CD4-positive, CD25-positive, alpha-beta regulatory T cell (primary cell): ENCODE results near the gene ATIC. TPM values are rescaled to one million over a fixed set of nuclear protein-coding genes. Genes with fewer than 3 reads are reported as not detected.
A peak's percentile ranks its signal among the peaks of the same experiment; 100 is the strongest.

Experiments
- ATAC-seq, 2 donors: fragments of 150-1000 bp; cut with Tn5 transposase; one replicate each; pipeline ENCODE4 v1.10.0; 2021; ENCODE audit warnings: low read depth in 2 of 2, moderate number of reproducible peaks in 2 of 2, moderate library complexity in 1 of 2
- DNase-seq, 3 donors: peaks; one replicate each; pipeline versions ENCODE4 v3.0.0 to v3.0.0-alpha.2; 2012 to 2022; ENCODE audit warnings: mixed read lengths in 1 of 3
- H3K27ac ChIP-seq: one replicate; pipeline ENCODE4 v1.7.0; 2013; ENCODE audit warnings: mild to moderate bottlenecking, low read length; ENCODE audit not compliant: insufficient read depth, poor library complexity, severe bottlenecking
- H3K27me3 ChIP-seq: one replicate; pipeline ENCODE4 v1.7.0; 2013; ENCODE audit warnings: low read length; ENCODE audit not compliant: control insufficient read depth, insufficient read depth
- H3K36me3 ChIP-seq: one replicate; pipeline ENCODE4 v1.7.0; 2013; ENCODE audit warnings: mild to moderate bottlenecking, low read length, moderate library complexity; ENCODE audit not compliant: control insufficient read depth, insufficient read depth
- H3K4me1 ChIP-seq: 2 replicates; pipeline ENCODE4 v1.7.0; 2013; ENCODE audit warnings: mild to moderate bottlenecking, low read length; ENCODE audit not compliant: insufficient read depth, control insufficient read depth, poor library complexity, severe bottlenecking
- H3K4me3 ChIP-seq: one replicate; pipeline ENCODE4 v1.7.0; 2013; ENCODE audit warnings: low read depth, mild to moderate bottlenecking, low read length, moderate library complexity
- H3K9me3 ChIP-seq, 2 experiments: 1 replicate in 1 of 2; 2 replicates in 1 of 2; pipeline ENCODE4 v1.7.0; 2013; ENCODE audit warnings: low read length in 2 of 2, mild to moderate bottlenecking in 1 of 2, moderate library complexity in 1 of 2; ENCODE audit not compliant: control insufficient read depth in 2 of 2
- H3K27ac Mint-ChIP-seq, 3 donors: one replicate each; pipeline ENCODE4 v1.8.0; 2020 to 2022; ENCODE audit warnings: mild to moderate bottlenecking in 3 of 3, mixed read lengths in 3 of 3, moderate library complexity in 2 of 3
- H3K27me3 Mint-ChIP-seq: one replicate; pipeline ENCODE4 v1.8.0; 2022; ENCODE audit warnings: mild to moderate bottlenecking, mixed read lengths
- H3K36me3 Mint-ChIP-seq: one replicate; pipeline ENCODE4 v1.8.0; 2020; ENCODE audit warnings: mixed read lengths
- H3K4me1 Mint-ChIP-seq, 4 donors: one replicate each; pipeline ENCODE4 v1.8.0; 2020 to 2022; ENCODE audit warnings: mixed read lengths in 4 of 4, mild to moderate bottlenecking in 1 of 4
- H3K4me3 Mint-ChIP-seq, 4 donors: one replicate each; pipeline ENCODE4 v1.8.0; 2020 to 2022; ENCODE audit warnings: mild to moderate bottlenecking in 4 of 4, mixed read lengths in 4 of 4, moderate library complexity in 3 of 4
- H3K9me3 Mint-ChIP-seq, 7 donors: one replicate each; pipeline ENCODE4 v1.8.0; 2020 to 2022; ENCODE audit warnings: mixed read lengths in 7 of 7, mild to moderate bottlenecking in 3 of 7, moderate library complexity in 2 of 7
- polyA plus RNA-seq, 4 donors: library from polyadenylated mRNA; unstranded; fragments of 300-500 nt; fragmentation: Illumina TruSeq; gene quantifications; one replicate each; pipeline ENCODE4 v1.2.3, GENCODE V29; 2021
- total RNA-seq: library from RNA; stranded (reverse); gene quantifications from one replicate; pipeline ENCODE4 v1.2.3, GENCODE V29; 2022

The ATIC gene
- total and polyA plus RNA-seq, 5 donors from 2014 or later: 48.8 to 165 (median 142) TPM

GRCh38 chr2:215338883-215339679 lies 27.2 kb downstream of the ATIC start:
- H3K4me3 Mint-ChIP-seq: no peak overlapping the region

GRCh38 chr2:215347878-215348277 lies 36.0 kb downstream of the ATIC start:
- H3K27ac ChIP-seq: no peak overlapping the region
- no peak overlapping the region for H3K4me3 Mint-ChIP-seq
- H3K36me3 ChIP-seq: peaks cover 62% of the 10 kb centered on the region
- H3K9me3 ChIP-seq: no peaks in the 10 kb centered on the region
- H3K36me3 Mint-ChIP-seq: peaks cover 69% of the 10 kb centered on the region
- H3K27me3 ChIP-seq: no peaks in the 10 kb centered on the region
- no peak for DNase-seq
- H3K27ac Mint-ChIP-seq: no peak overlapping the region
- no peak overlapping the region for H3K4me3 ChIP-seq
- ATAC-seq: no peak
- H3K27me3 Mint-ChIP-seq: no peaks in the 10 kb centered on the region
- no peaks in the 10 kb centered on the region for H3K4me1 ChIP-seq
- peaks cover 0 to 4% (median under 1%) of the 10 kb centered on the region in 4 donors for H3K4me1 Mint-ChIP-seq
- no peaks in the 10 kb centered on the region for H3K9me3 Mint-ChIP-seq

More at GRCh38 chr2:215338883-215339679, 27.2 kb downstream of the ATIC start:
- no peak for ATAC-seq
- H3K27ac Mint-ChIP-seq: no peak overlapping the region
- H3K27me3 ChIP-seq: no peaks in the 10 kb centered on the region
- H3K9me3 Mint-ChIP-seq: no peaks in the 10 kb centered on the region
- no peaks in the 10 kb centered on the region for H3K9me3 ChIP-seq
- peaks cover 0 to 9% (median 3%) of the 10 kb centered on the region in 4 donors for H3K4me1 Mint-ChIP-seq
- H3K36me3 Mint-ChIP-seq: peaks cover 62% of the 10 kb centered on the region
- peaks cover 86% of the 10 kb centered on the region for H3K36me3 ChIP-seq
- H3K27me3 Mint-ChIP-seq: no peaks in the 10 kb centered on the region
- DNase-seq: no peak
- no peaks in the 10 kb centered on the region for H3K4me1 ChIP-seq
- no peak overlapping the region for H3K4me3 ChIP-seq
- H3K27ac ChIP-seq: no peak overlapping the region

- Mint-ChIP-seq H3K4me1 (peaks cover 0 to 4% (median 1%) of the 10 kb centered on the region in 4 donors), H3K27me3 (no peaks in the 10 kb centered on the region), H3K36me3 (peaks cover 46% of the 10 kb centered on the region), H3K27ac (peak overlapping the region in 1 of 3 donors; percentile 26), H3K4me3 (no peak overlapping the region), H3K9me3 (no peaks in the 10 kb centered on the region)
- DNase-seq: no peak
- H3K4me3 ChIP-seq: no peak overlapping the region
- peaks cover 21% of the 10 kb centered on the region for H3K36me3 ChIP-seq
- no peaks in the 10 kb centered on the region for H3K9me3 ChIP-seq
- ATAC-seq: no peak
- no peaks in the 10 kb centered on the region for H3K4me1 ChIP-seq
- H3K27me3 ChIP-seq: no peaks in the 10 kb centered on the region
- H3K27ac ChIP-seq: no peak overlapping the region
Measured at GRCh38 chr2:215352602-215353001, 40.7 kb downstream of the ATIC start.

GRCh38 chr2:215354771-215355695 lies 43.2 kb downstream of the ATIC start:
- Mint-ChIP-seq H3K27me3 (no peaks in the 10 kb centered on the region), H3K9me3 (no peaks in the 10 kb centered on the region), H3K4me1 (peaks cover 0 to 4% (median 1%) of the 10 kb centered on the region in 4 donors), H3K36me3 (peaks cover 31% of the 10 kb centered on the region), H3K4me3 (no peak overlapping the region), H3K27ac (no peak overlapping the region)
- H3K36me3 ChIP-seq: peaks cover 2% of the 10 kb centered on the region
- no peak overlapping the region for H3K27ac ChIP-seq
- no peak overlapping the region for H3K4me3 ChIP-seq
- H3K27me3 ChIP-seq: no peaks in the 10 kb centered on the region
- H3K9me3 ChIP-seq: no peaks in the 10 kb centered on the region
- DNase-seq: no peak
- ATAC-seq: no peak
- H3K4me1 ChIP-seq: no peaks in the 10 kb centered on the region

- Mint-ChIP-seq H3K4me3 (no peak overlapping the region), H3K9me3 (no peaks in the 10 kb centered on the region), H3K4me1 (peaks cover 0 to 4% (median 1%) of the 10 kb centered on the region in 4 donors), H3K27me3 (no peaks in the 10 kb centered on the region), H3K36me3 (peaks cover 26% of the 10 kb centered on the region), H3K27ac (no peak overlapping the region)
- Histone ChIP-seq H3K4me3 (no peak overlapping the region), H3K27me3 (no peaks in the 10 kb centered on the region), H3K36me3 (no peaks in the 10 kb centered on the region), H3K4me1 (no peaks in the 10 kb centered on the region), H3K27ac (no peak overlapping the region), H3K9me3 (no peaks in the 10 kb centered on the region)
- DNase-seq (no peak), ATAC-seq (no peak)
Measured at GRCh38 chr2:215355801-215356200, 43.9 kb downstream of the ATIC start.

- H3K27me3 Mint-ChIP-seq: no peaks in the 10 kb centered on the region
- H3K9me3 Mint-ChIP-seq: no peaks in the 10 kb centered on the region
- Histone ChIP-seq H3K27me3 (no peaks in the 10 kb centered on the region), H3K4me3 (no peak overlapping the region), H3K36me3 (no peaks in the 10 kb centered on the region), H3K9me3 (no peaks in the 10 kb centered on the region), H3K27ac (no peak overlapping the region), H3K4me1 (no peaks in the 10 kb centered on the region)
- no peak overlapping the region for H3K4me3 Mint-ChIP-seq
- peaks cover 0 to 4% (median 1%) of the 10 kb centered on the region in 4 donors for H3K4me1 Mint-ChIP-seq
- no peak overlapping the region for H3K27ac Mint-ChIP-seq
- ATAC-seq: no peak
- H3K36me3 Mint-ChIP-seq: peaks cover 24% of the 10 kb centered on the region
- no peak for DNase-seq
Measured at GRCh38 chr2:215356334-215356947, 44.6 kb downstream of the ATIC start.

DNA sequence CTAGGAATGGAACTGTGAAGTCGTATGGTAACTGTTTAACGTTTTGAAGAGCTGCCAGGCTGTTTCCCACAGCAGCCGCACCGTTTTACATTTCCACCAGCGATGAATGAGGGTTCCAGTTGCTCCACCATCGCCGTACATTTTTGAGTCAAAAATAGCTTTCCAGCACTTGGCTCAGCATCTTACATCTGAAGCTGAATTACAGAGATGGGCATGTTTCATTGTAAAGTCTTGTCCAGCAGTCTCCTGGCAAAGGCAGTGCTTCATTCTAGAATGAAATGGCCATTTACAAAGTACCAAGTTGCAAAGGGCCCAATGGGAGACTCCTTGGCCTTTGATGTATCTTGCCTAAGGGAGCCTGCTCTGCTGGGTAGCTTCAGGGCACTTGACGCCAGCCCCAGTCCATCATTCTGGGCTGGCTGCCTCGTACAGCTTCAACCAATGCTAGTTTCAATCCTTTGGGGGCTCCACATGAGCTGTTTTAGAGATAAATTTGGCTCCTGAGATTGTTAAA lies 45.1 kb downstream of the ATIC start:
- DNase-seq: no peak
- no peaks in the 10 kb centered on the region for H3K9me3 ChIP-seq
- H3K36me3 ChIP-seq: no peaks in the 10 kb centered on the region
- no peaks in the 10 kb centered on the region for H3K27me3 ChIP-seq
- Mint-ChIP-seq H3K4me3 (no peak overlapping the region), H3K4me1 (peaks cover 0 to 4% (median 1%) of the 10 kb centered on the region in 4 donors), H3K27me3 (no peaks in the 10 kb centered on the region), H3K9me3 (no peaks in the 10 kb centered on the region), H3K36me3 (peaks cover 24% of the 10 kb centered on the region), H3K27ac (no peak overlapping the region)
- H3K27ac ChIP-seq: no peak overlapping the region
- H3K4me3 ChIP-seq: no peak overlapping the region
- no peaks in the 10 kb centered on the region for H3K4me1 ChIP-seq
- no peak for ATAC-seq
